ENCODE data around the gene WASF2.

The WASF2 gene

DNA sequence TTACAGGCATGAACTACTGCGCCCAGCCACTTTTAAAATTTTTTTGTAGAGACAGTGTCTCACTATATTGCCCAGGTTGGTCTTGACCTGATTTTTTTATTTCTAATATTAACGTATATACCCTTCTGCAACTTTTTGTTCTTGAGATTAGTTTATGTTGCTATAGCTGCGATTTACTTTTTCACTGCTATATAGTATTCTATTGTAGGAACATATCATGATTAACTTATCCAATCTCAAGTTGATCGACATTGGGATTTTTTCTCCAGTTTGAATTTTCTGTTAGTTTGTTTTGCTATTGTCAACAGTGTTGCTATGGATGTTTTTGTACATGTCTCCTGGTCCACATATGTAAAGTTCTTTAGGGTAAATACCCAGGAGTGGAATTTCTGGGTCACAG, 35.4 kb downstream of the WASF2 start:
- H3K4me3 ChIP-seq (ENCODE audit: low read depth, low read length) = no peak overlapping the region
- no peak for DNase-seq (ENCODE audit: low read depth)
- no peak for TF ChIP-seq POLR2A (IDR thresholded peaks at IDR 0.05; ENCODE audit: extremely low read depth, insufficient read length)

DNA sequence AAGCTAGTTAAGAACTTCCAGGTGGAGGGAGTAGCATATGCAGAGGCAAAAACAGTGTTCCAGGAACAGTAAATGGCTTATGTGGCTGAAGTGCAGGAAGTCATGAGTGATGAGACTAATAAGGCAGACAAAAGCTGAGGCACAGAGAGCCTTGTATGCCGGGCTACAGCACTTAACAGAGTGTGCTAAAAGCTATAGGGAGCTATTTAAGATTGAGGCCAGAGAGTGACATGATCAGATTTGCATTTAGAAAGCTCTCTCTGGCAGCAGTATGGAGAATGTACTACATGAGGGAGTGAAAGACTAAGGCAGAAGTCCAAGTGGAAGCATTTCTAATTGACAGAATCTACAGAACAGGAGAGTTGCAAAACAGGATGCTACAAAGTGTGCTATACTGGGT, 38.6 kb downstream of the WASF2 start:
- TF ChIP-seq, protein P1, sequence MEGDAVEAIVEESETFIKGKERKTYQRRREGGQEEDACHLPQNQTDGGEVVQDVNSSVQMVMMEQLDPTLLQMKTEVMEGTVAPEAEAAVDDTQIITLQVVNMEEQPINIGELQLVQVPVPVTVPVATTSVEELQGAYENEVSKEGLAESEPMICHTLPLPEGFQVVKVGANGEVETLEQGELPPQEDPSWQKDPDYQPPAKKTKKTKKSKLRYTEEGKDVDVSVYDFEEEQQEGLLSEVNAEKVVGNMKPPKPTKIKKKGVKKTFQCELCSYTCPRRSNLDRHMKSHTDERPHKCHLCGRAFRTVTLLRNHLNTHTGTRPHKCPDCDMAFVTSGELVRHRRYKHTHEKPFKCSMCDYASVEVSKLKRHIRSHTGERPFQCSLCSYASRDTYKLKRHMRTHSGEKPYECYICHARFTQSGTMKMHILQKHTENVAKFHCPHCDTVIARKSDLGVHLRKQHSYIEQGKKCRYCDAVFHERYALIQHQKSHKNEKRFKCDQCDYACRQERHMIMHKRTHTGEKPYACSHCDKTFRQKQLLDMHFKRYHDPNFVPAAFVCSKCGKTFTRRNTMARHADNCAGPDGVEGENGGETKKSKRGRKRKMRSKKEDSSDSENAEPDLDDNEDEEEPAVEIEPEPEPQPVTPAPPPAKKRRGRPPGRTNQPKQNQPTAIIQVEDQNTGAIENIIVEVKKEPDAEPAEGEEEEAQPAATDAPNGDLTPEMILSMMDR (IDR thresholded peaks at IDR 0.05; ENCODE audit: low read depth, low read length) = no peak
- no peak overlapping the region for H3K4me3 ChIP-seq (ENCODE audit: low read depth, low read length)
- no peak for DNase-seq (ENCODE audit: low read depth)

DNA sequence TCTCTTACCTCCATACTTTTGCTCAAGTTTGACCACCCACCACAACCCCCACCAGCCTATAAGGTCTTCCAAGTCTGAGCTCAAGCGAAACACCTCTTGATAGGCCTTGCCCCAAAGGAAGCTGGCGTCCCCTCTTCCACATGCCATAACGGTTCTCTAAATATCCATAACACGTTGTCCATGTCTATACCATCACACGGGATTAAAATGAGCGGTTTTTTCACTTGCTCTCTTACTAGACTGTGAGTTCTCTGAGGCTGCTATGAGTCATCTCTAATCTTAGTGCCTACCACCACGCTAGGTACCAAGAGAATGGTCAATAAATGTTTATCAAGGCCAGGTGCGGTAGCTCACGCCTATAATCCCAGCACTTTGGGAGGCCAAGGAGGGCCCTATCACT, 41.0 kb downstream of the WASF2 start:
- TF ChIP-seq, protein P1 (IDR thresholded peaks at IDR 0.05; ENCODE audit: low read depth, low read length) = no peak
- TF ChIP-seq MYC (IDR thresholded peaks at IDR 0.05; ENCODE audit: low read depth, low read length) (no peak), POLR2A (IDR thresholded peaks at IDR 0.05; ENCODE audit: extremely low read depth, insufficient read length) (no peak)
- TF ChIP-seq, protein P2, sequence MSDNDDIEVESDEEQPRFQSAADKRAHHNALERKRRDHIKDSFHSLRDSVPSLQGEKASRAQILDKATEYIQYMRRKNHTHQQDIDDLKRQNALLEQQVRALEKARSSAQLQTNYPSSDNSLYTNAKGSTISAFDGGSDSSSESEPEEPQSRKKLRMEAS (IDR thresholded peaks at IDR 0.05; ENCODE audit: low read depth, low read length) = no peak
- DNase-seq (ENCODE audit: low read depth) = no peak
- no peak overlapping the region for H3K4me3 ChIP-seq (ENCODE audit: low read depth, low read length)

DNA sequence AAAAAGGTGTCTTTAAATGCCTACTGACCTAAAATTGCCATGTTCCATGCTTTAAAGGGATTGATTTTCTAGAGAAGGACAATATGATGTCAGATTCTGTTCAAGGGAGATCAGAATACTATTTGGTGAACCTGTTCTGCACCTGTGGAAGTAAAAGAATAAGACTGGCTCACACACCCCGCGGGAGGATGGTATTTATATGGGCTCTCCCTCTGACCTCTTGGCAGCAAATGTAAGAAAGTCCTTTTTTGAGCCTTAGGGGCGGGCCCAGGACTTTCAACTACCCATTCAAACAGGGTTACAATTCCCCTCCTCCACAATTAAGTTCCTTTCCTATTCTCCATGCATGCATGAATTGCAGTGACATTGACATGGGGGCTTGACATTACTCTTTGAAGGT, 42.1 kb downstream of the WASF2 start:
- DNase-seq (ENCODE audit: low read depth) = no peak
- TF ChIP-seq MYC (IDR thresholded peaks at IDR 0.05; ENCODE audit: low read depth, low read length) = no peak
- TF ChIP-seq, protein P1 (IDR thresholded peaks at IDR 0.05; ENCODE audit: low read depth, low read length) = no peak
- no peak for TF ChIP-seq POLR2A (IDR thresholded peaks at IDR 0.05; ENCODE audit: extremely low read depth, insufficient read length)
- TF ChIP-seq, protein P2 (IDR thresholded peaks at IDR 0.05; ENCODE audit: low read depth, low read length) = no peak
- no peak overlapping the region for H3K4me3 ChIP-seq (ENCODE audit: low read depth, low read length)

DNA sequence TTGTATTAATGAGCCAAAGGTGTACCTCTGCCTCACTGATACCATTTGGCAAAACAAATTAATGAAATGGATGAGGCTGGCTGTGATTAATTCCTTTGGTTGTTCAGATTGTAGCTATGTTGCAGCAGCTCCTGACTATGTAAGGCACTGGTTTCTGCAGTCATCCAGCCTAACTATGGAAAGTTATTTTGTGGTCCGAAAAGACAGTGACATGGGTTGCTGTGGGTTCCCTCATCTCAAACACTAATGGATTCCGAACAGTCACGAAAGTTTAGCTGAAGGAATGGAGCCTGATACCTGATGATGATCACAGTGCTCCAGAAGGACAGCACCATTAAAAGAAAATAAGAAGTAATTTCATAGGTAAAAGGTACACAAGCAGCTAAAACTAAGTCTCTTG, 42.6 kb downstream of the WASF2 start:
- TF ChIP-seq POLR2A (IDR thresholded peaks at IDR 0.05; ENCODE audit: extremely low read depth, insufficient read length) = no peak
- TF ChIP-seq, protein P1 (IDR thresholded peaks at IDR 0.05; ENCODE audit: low read depth, low read length) = no peak
- DNase-seq (ENCODE audit: low read depth) = no peak

DNA sequence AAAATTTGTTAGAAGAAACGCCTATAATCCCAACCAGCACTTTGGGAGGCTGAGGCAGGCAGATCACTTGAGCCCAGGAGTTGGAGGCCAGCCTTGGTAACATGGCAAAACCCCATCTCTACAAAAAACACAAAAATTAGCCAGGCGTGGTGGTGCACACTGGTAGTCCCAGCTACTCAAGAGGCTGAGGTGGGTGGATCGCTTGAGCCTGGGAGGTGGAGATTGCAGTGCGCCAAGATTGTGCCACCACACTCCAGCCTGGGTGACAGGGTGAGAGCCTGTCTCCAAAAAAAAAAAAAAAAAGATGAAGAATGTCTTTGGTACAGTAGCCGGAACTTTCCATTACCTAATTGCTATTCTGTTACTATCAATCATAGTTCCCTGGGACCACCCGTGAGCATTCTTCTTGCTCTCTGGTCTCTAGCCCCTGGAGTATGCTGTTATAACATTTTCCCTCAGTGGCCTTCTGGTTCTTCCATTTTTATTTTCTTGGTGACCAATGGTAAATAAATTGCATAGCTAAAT, 43.4 kb downstream of the WASF2 start:
- no peak for DNase-seq (ENCODE audit: low read depth)
- no peak overlapping the region for H3K4me3 ChIP-seq (ENCODE audit: low read depth, low read length)
- TF ChIP-seq MYC (IDR thresholded peaks at IDR 0.05; ENCODE audit: low read depth, low read length) (no peak), POLR2A (IDR thresholded peaks at IDR 0.05; ENCODE audit: extremely low read depth, insufficient read length) (no peak)
- TF ChIP-seq, protein P2 (IDR thresholded peaks at IDR 0.05; ENCODE audit: low read depth, low read length) = no peak
- TF ChIP-seq, protein P1 (IDR thresholded peaks at IDR 0.05; ENCODE audit: low read depth, low read length) = no peak

More for the DNA sequence above, 42.6 kb downstream of the WASF2 start:
- H3K4me3 ChIP-seq (ENCODE audit: low read depth, low read length) = no peak overlapping the region
